ENCODE results near the gene LENG8.
"Not testable (repeated sequence)": the region's sequence is repeated elsewhere in the genome, so short reads cannot be mapped to it uniquely, and the experiment has no call there.

LENG8 gene

GRCh38 chr19:54444737-54445136 lies 4.3 kb upstream of the LENG8 start:
- DNase-seq = no peak

- not testable (repeated sequence) for DNase-seq
Measured at GRCh38 chr19:54446349-54446748, 2.6 kb upstream of the LENG8 start.

DNA sequence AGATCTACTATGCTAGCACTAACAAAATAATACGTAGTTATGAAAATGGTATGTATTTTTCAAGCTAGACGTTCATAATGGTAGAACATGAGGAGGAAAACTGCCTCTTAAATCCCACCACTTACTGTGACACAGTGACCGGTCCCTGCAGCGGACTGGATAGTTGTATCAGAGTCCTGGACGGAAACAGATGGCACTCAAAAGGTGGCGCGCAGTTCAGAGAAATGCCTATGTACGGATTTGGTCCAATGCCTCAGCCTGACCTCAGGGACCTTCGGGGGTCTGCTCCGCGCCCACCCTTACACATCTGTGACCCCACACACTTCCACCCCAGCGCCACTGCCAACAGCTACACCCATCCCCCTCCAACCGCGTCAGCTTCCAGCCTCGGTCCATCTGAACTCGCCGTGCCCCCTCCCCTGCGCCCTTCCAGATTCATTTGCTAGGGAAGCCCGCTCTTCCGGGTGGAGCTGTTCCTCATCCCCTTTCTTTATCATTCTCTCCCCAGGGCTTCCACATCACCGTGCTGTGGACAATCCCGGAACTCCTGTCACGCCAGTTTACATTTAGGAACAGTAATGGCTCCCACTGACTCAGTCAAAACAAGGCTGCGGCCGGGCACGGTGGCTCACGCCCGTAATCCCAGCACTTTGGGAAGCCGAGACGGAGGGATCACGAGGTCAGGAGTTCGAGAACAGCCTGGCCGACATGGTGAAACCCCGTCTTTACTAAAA lies 792 bp upstream of the LENG8 start:
- DNase-seq = no peak

DNA sequence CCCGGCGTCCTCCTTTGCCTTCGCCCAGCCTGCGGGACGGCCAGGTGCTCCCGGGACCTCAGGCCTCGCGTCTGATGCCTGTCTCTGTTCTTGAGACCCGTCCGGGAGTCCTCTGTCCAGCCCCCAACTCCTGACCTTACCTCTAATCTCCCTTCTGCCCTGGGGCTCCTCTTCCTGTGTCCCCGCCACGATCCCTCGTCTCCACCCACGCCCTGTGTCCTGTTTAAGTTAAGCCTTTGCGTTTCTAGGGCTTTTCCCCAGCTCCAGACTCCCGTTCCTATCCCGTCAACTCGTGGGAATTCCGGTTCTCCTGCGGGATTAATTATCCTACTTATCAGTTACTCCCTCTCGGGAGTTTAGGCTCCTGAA lies 686 bp downstream of the LENG8 start:
- DNase-seq = no peak

DNA sequence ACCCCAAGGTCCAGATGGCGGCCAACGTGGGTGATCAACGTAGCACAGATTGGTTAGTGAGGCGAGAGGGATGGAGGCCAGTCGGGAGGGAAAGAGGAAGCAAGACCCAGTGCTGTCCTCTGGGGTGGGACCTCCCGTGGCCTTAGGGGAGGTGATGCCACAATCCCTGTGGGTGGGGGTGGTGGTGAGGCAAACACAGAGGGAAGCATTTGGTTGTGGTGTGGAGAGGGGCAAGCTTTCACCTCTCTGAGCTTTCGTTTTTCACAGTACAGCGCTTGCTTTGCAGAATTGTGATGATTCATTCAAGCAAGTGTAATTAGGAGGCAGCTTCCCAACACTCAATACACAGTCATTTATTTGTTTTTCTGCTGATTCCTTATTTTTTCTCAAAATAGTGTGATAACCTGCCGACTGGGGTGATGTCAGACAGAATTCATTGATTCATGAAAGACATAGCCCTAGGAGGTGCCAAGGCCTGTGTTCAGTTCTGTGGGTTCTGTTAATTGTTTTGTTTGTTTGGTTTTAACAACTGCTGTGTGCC lies 2.4 kb downstream of the LENG8 start:
- no peak for DNase-seq

DNA sequence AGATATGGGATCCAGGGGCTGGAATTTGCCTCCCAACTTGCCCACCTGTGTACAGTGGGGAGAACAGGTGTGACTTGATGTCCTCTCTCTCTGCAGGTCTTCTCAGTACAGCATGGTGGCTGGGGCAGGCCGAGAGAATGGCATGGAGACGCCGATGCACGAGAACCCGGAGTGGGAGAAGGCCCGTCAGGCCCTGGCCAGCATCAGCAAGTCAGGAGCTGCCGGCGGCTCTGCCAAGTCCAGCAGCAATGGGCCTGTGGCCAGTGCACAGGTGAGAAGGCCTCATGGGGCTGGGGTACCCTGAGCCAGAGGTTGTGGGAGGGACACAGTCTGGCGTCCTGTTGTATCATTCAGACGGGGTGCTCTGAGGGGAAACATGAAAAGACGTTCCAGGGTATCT lies 3.0 kb downstream of the LENG8 start:
- DNase-seq = no peak

DNA sequence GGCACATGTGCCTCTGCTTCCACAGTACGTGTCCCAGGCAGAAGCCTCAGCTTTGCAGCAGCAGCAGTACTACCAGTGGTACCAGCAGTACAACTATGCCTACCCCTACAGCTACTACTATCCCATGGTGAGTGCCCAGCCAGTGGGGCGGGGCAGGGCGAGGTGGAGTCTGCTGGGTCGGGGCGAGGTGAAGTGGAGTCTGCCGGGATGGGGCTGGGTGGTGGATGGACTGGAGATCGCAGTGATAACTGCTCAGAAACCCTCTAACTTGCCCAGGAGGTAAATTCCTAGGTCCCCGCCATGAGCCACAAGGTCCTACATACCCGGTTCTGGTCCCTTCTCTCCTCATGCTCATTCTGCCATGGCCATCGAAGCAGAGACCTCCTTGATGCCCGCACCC lies 3.6 kb downstream of the LENG8 start:
- no peak for DNase-seq

GRCh38 chr19:54453921-54454780 lies 5.2 kb downstream of the LENG8 start:
- DNase-seq = no peak

- no peak for DNase-seq
Measured at GRCh38 chr19:54454781-54455675, 6.0 kb downstream of the LENG8 start.

GRCh38 chr19:54455786-54456422 lies 6.9 kb downstream of the LENG8 start:
- no peak for DNase-seq

DNA sequence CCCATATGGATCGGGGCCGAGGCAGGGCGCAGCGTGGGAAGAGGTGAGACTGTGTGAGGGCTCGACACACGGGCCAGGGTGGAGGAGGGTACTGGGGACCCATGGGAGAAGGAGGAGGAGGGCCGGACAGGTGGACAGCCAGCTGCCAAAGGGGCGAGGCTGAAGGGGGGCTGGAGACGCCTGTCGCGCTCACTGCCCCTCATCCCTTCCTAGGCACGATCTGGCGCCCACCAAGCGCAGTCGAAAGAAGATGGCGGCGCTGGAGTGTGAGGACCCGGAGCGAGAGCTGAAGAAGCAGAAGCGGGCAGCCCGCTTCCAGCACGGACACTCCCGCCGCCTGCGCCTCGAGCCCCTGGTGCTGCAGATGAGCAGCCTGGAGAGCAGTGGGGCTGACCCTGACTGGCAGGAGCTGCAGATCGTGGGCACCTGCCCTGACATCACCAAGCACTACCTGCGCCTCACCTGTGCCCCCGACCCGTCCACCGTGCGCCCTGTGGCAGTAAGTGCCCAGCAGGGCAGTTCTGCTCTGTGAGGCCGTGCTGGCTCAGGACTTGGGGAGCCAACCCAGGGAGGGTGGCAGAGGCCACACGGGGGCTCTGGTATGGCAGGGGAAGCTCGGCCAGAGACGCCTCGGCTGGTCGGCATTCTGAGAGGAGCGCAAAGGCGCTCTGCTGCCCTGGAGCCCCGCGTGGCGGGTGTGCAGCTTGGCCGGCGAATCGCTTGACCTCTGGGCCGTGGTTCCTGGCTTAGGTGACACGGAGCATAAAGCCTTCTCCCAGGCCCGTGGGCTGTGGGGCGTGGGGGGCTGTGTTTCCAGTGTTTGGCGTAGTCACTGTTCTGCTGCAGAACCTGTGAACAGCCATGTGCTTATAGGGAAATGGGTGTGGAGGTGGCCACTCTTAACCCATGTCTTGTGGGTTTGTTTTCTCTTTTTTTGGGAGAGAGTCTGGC lies 7.7 kb downstream of the LENG8 start:
- no peak for DNase-seq

GRCh38 chr19:54457773-54458647 lies 9.0 kb downstream of the LENG8 start:
- no peak for DNase-seq

DNA sequence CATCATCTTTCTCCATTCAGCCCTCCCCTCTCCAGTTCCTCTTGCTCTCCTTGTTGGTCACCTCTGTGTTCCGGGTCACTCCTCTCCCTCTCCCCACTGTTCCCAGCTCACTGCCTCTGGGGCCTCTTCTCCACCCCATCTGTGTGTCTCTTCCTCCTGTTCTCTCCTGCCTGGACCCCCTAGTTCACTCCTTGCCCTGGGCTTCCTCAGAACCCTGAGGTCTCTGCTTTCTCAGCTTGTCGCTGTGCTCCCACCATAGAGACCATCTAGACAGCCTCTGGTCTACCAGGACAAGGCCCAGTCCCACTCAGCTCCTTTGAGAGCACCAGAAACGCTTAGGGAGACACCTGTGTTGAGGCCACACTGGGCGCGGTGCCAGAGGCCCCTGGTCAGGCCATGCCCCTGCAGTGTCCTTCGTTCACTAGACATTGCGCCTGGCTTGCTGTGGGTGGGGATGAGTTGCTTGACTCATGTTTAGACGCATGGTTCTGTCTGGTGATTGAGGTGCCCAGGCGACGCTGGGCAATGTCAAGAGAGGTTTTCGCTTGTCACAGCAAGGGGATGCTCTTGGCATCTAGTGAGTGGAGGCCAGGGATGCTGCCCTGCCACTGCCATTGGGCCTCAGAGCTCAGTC lies 9.8 kb downstream of the LENG8 start:
- no peak for DNase-seq

DNA sequence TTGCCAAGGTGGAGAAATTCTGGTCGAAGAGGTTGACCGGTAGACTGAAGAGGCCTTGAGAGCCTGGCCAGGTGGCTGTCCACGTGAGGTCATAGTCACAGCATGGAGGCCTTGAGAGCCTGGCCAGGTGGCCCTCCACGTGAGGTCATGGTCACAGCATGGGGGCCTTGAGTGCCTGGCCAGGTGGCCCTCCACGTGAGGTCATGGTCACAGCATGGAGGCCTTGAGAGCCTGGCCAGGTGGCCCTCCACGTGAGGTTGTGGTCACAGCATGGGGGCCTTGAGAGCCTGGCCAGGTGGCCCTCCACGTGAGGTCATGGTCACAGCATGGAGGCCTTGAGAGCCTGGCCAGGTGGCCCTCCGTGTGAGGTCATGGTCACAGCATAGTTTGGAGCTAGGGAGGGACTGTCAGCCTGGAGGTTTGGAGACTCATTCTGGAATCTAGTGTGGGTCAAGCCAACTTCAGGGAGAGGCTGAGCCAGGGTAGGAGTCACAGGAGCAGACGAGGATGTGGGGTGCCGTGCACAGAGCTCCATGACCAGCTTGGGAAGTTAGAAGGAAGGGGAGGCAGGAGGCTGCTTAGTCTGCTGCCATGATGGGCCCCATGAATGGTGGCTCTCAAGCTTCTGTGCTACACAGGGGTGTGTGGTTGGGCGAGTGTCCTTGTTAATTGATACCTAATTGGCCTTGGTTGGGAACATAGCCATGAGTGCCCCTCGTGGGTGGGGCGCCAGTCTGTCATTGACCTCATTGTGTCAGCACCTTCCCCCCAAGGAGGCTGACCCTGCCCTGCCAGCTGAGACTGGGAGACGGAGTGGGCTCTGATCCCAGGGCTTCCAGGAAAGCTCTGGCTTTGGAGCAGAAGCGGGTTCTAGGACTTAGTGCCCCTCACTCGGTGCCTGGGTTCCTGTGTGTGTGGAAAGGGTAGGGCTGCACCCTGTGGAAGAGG lies 10.6 kb downstream of the LENG8 start:
- DNase-seq = no peak

- DNase-seq = no peak
Measured at GRCh38 chr19:54460230-54461005, 11.4 kb downstream of the LENG8 start.

DNA sequence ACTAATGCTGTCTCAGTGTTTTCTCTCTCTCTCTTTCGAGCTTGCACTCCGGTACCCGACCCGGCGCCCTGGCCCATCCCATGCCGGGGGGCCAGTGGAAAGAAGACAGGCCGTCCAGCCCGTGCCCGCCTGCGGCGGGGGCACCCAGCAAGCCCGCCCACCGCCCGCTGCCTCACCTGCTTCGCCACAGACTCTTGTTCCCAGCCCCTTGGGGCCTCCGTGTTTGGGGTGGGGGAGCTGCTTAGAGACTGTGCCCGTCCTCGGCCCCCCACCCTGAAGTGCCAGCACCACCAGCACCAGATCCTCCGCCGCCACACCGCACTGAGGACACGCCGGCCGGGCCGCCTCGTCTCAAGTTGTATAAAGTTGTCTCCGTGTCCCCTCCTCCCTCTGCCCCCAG lies 12.2 kb downstream of the LENG8 start:
- no peak for DNase-seq

GRCh38 chr19:54461613-54462012 lies 12.6 kb downstream of the LENG8 start:
- DNase-seq = no peak
